Activated T-cell treated with anti-CD3 and anti-CD28 coated beads for 48 hours (primary cell): ENCODE results near the gene EMCN.
"Not testable (repeated sequence)": the region's sequence is repeated elsewhere in the genome, so short reads cannot be mapped to it uniquely, and the experiment has no call there.

Experiments
- DNase-seq: peaks from one replicate; pipeline ENCODE4 v3.0.0-alpha.2; 2020; ENCODE audit warnings: low read depth

The EMCN gene

GRCh38 chr4:100379583-100380105 is 138.2 kb downstream of the EMCN start:
- DNase-seq, result no peak

- no peak for DNase-seq
Observed at GRCh38 chr4:100372432-100372831, 145.4 kb downstream of the EMCN start.

- DNase-seq, result no peak
Observed at GRCh38 chr4:100369871-100370270, 148.0 kb downstream of the EMCN start.

GRCh38 chr4:100367451-100367850 is 150.4 kb downstream of the EMCN start:
- no peak for DNase-seq

- no peak for DNase-seq
Observed at GRCh38 chr4:100366213-100366612, 151.6 kb downstream of the EMCN start.

- no peak for DNase-seq
Observed at GRCh38 chr4:100362366-100362765, 155.5 kb downstream of the EMCN start.

- DNase-seq, result no peak
Observed at GRCh38 chr4:100361336-100361735, 156.5 kb downstream of the EMCN start.

- no peak for DNase-seq
Observed at GRCh38 chr4:100360211-100360610, 157.6 kb downstream of the EMCN start.

GRCh38 chr4:100359441-100359840 is 158.4 kb downstream of the EMCN start:
- DNase-seq, result no peak

GRCh38 chr4:100357542-100357941 is 160.3 kb downstream of the EMCN start:
- no peak for DNase-seq

GRCh38 chr4:100356172-100356571 is 161.7 kb downstream of the EMCN start:
- no peak for DNase-seq

- not testable (repeated sequence) for DNase-seq
Observed at GRCh38 chr4:100352352-100352751, 165.5 kb downstream of the EMCN start.

GRCh38 chr4:100348473-100348872 is 169.3 kb downstream of the EMCN start:
- DNase-seq, result no peak

- no peak for DNase-seq
Observed at GRCh38 chr4:100347241-100347640, 170.6 kb downstream of the EMCN start.

- no peak for DNase-seq
Observed at GRCh38 chr4:100345585-100345984, 172.2 kb downstream of the EMCN start.
